HCT116 (cell line): ENCODE data around the gene DICER1. TPM values are rescaled to one million over a fixed set of nuclear protein-coding genes. Genes with fewer than 3 reads are reported as not detected.

Source experiments
- ATAC-seq: fragments of 200-7000 bp; cut with Tn5 transposase; 2 replicates; pipeline ENCODE4 v1.9.1; 2020; ENCODE audit warnings: mild to moderate bottlenecking, moderate library complexity
- BruUV-seq: library from RNA; stranded (reverse); fragments of 400-500 nt; replicated peaks from 2 replicates; lab custom pipeline; 2021; lab: Mats Ljungman, UMichigan
- CTCF ChIA-PET: fragments of 300-600 bp; sonication (Branson Sonifier 250); formaldehyde crosslinking; loops from one replicate; lab custom pipeline; 2021; ENCODE audit warnings: antibody characterized with exemption; lab: Charles Lee
- POLR2A ChIA-PET: fragments of 300-600, 350-600 bp; sonication (Branson Sonifier 250); formaldehyde crosslinking; loops from one replicate; lab custom pipeline; 2021; ENCODE audit warnings: antibody characterized with exemption; lab: Charles Lee
- RAD21 ChIA-PET, 2 experiments: fragments of 300-600 bp; sonication (Branson Sonifier 250); formaldehyde crosslinking; loops; one replicate each; lab custom pipeline; 2023; ENCODE audit warnings: low total read pairs in 2 of 2; ENCODE audit not compliant: uncharacterized antibody in 2 of 2, unreplicated experiment in 2 of 2, low non-redundant PET in 1 of 2; lab: Charles Lee
- DNase-seq: peaks from one replicate; pipeline ENCODE4 v3.0.0-alpha.2; 2010; ENCODE audit warnings: low read depth, low spot score
- H2AFZ ChIP-seq: fragments of 200-600 bp; shearing (Covaris generic), sonication (generic); 2 replicates; pipeline ENCODE4 v1.6.1; 2017; ENCODE audit warnings: low read depth, mixed run types, mixed read lengths, antibody characterized with exemption, low read length; ENCODE audit not compliant: poor library complexity, severe bottlenecking
- H3K27ac ChIP-seq: 2 replicates; pipeline ENCODE4 v1.5.1; 2012; ENCODE audit warnings: low read depth, low read length
- H3K27me3 ChIP-seq: fragments of 200-600 bp; sonication (generic); 2 replicates; pipeline ENCODE4 v1.6.1; 2016; ENCODE audit warnings: mixed run types, low read length, mixed read lengths; ENCODE audit not compliant: insufficient read depth
- H3K36me3 ChIP-seq, 2 experiments: fragments of 200-500 bp in 1 of 2; fragments of 200-600 bp in 1 of 2; sonication (Bioruptor generic) in 1 of 2; sonication (generic) in 1 of 2; 2 replicates each; pipeline versions ENCODE4 v1.5.1 to v1.6.1; 2014 to 2016; ENCODE audit warnings: low read length in 2 of 2, inconsistent platforms in 1 of 2, mixed read lengths in 1 of 2, mixed run types in 1 of 2; ENCODE audit not compliant: insufficient read depth in 2 of 2, control insufficient read depth in 1 of 2
- H3K4me1 ChIP-seq, 2 experiments: fragments of 200-600 bp in 1 of 2; sonication (generic) in 1 of 2; 2 replicates each; pipeline versions ENCODE4 v1.5.1 to v1.6.1; 2012 to 2017; ENCODE audit warnings: low read length in 2 of 2, inconsistent platforms in 1 of 2, mild to moderate bottlenecking in 1 of 2, mixed read lengths in 1 of 2, mixed run types in 1 of 2, moderate library complexity in 1 of 2; ENCODE audit not compliant: insufficient read depth in 2 of 2, control insufficient read depth in 1 of 2
- H3K4me2 ChIP-seq: fragments of 200-600 bp; sonication (generic); 2 replicates; pipeline ENCODE4 v1.6.1; 2017; ENCODE audit warnings: mixed run types, low read length, mixed read lengths
- H3K4me3 ChIP-seq, 2 experiments: fragments of 200-600 bp in 1 of 2; sonication (generic) in 1 of 2; replicated peaks in 1 of 2; 2 replicates each; pipeline ENCODE4 v1.5.1; 2011 to 2016; ENCODE audit warnings: low read length in 2 of 2, control low read depth in 1 of 2, low read depth in 1 of 2, mild to moderate bottlenecking in 1 of 2, mixed read lengths in 1 of 2, mixed run types in 1 of 2
- H3K79me2 ChIP-seq: fragments of 200-600 bp; sonication (generic); 2 replicates; pipeline ENCODE4 v1.6.1; 2017; ENCODE audit warnings: mild to moderate bottlenecking, mixed run types, low read length, moderate library complexity, mixed read lengths; ENCODE audit not compliant: insufficient read depth
- H3K9ac ChIP-seq: fragments of 200-600 bp; sonication (generic); 2 replicates; pipeline ENCODE4 v1.6.1; 2016; ENCODE audit warnings: low read length, mixed read lengths
- H3K9me2 ChIP-seq: fragments of 200-600 bp; sonication (generic), shearing (Covaris generic); 2 replicates; pipeline ENCODE4 v1.6.1; 2017; ENCODE audit warnings: mixed run types, mild to moderate bottlenecking, moderate library complexity; ENCODE audit not compliant: insufficient read depth
- H3K9me3 ChIP-seq, 2 experiments: fragments of 200-500 bp in 1 of 2; fragments of 200-600 bp in 1 of 2; sonication (Bioruptor generic) in 1 of 2; sonication (generic) in 1 of 2; 2 replicates each; pipeline ENCODE4 v1.6.1; 2014 to 2017; ENCODE audit warnings: low read length in 2 of 2, mixed read lengths in 2 of 2, inconsistent platforms in 1 of 2, low read depth in 1 of 2, mild to moderate bottlenecking in 1 of 2, mixed run types in 1 of 2, moderate library complexity in 1 of 2; ENCODE audit not compliant: control insufficient read depth in 1 of 2, insufficient read depth in 1 of 2
- H4K20me1 ChIP-seq: fragments of 200-600 bp; sonication (generic), shearing (Covaris generic); 2 replicates; pipeline ENCODE4 v1.6.1; 2017; ENCODE audit warnings: mixed run types, mild to moderate bottlenecking, moderate library complexity; ENCODE audit not compliant: insufficient read depth
- ATF3 ChIP-seq: IDR thresholded peaks from 2 replicates; pipeline ENCODE4 v1.6.1; 2012
- CBX3 ChIP-seq: IDR thresholded peaks from 2 replicates; pipeline ENCODE4 v1.6.1; 2012; ENCODE audit warnings: low read depth
- CTCF ChIP-seq, 3 experiments: fragments of 200-600 bp in 1 of 3; sonication (generic) in 1 of 3; IDR thresholded peaks in 2 of 3; conservative IDR thresholded peaks in 1 of 3; 2 replicates each; pipeline ENCODE4 v1.5.1; 2012 to 2017; ENCODE audit warnings: low read depth in 2 of 3, low read length in 2 of 3, antibody characterized with exemption in 1 of 3, borderline replicate concordance in 1 of 3, control low read depth in 1 of 3, mild to moderate bottlenecking in 1 of 3, mixed read lengths in 1 of 3, mixed run types in 1 of 3, moderate library complexity in 1 of 3; ENCODE audit not compliant: insufficient read depth in 1 of 3
- ELF1 ChIP-seq: IDR thresholded peaks from 2 replicates; pipeline ENCODE4 v1.6.1; 2012; ENCODE audit warnings: low read depth, borderline replicate concordance
- EZH2phosphoT487 ChIP-seq: fragments of 200-600 bp; IDR thresholded peaks from 2 replicates; pipeline ENCODE4 v1.6.1; 2018; ENCODE audit warnings: antibody characterized with exemption, borderline replicate concordance
- POLR2AphosphoS5 ChIP-seq: IDR thresholded peaks from 2 replicates; pipeline ENCODE4 v1.6.1; 2011; ENCODE audit warnings: mild to moderate bottlenecking, low read depth, low read length, moderate library complexity
- YY1 ChIP-seq: IDR thresholded peaks from 2 replicates; pipeline ENCODE4 v1.6.1; 2011; ENCODE audit warnings: low read length, low read depth, moderate library complexity, mild to moderate bottlenecking; ENCODE audit not compliant: insufficient replicate concordance; ENCODE audit errors: extremely low read depth
- ZNF274 ChIP-seq: fragments of 200-500 bp; sonication (Bioruptor generic); IDR thresholded peaks from 2 replicates; pipeline ENCODE4 v1.6.1; 2014; ENCODE audit warnings: mild to moderate bottlenecking, low read depth, low read length, inconsistent platforms
- intact Hi-C: fragments of 100-400 bp; cut with micrococcal nuclease; formaldehyde crosslinking; loops from 2 replicates; pipeline ENCODE4 v1.10.0; 2022
- total RNA-seq: library from RNA; stranded (reverse); gene quantifications from one replicate; pipeline ENCODE4 v1.2.1, GENCODE V29; 2021; ENCODE audit not compliant: unreplicated experiment
- TF ChIP-seq, protein P1 (sequence below): IDR thresholded peaks from 2 replicates; pipeline ENCODE4 v1.6.1; 2011; ENCODE audit warnings: mild to moderate bottlenecking, low read length, moderate library complexity; ENCODE audit not compliant: insufficient replicate concordance; ENCODE audit errors: extremely low read depth

Gene DICER1
- total RNA-seq, 1 experiment from 2014 or later: 38.6 TPM

DNA sequence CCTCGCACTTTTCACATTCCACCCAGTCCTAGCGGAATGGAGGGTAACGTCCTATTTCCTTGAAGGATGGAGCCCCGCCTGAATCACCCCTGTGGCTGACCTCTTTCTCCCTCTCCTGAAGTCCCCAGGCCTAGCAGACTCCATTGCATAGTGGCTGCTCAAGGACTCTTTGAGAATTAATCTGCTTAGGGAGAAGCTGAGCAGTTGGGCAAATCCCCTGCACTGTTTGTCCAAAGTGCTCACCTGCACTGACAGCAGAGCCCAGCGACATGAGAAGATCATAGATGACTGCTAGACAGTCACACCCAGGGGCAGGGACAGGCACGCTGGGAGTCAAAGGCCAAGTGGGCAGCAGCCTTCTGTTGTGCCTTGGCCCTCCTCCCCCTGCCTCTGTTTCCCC is 37.7 kb upstream of the DICER1 start (continued):
- TF ChIP-seq, protein P1, sequence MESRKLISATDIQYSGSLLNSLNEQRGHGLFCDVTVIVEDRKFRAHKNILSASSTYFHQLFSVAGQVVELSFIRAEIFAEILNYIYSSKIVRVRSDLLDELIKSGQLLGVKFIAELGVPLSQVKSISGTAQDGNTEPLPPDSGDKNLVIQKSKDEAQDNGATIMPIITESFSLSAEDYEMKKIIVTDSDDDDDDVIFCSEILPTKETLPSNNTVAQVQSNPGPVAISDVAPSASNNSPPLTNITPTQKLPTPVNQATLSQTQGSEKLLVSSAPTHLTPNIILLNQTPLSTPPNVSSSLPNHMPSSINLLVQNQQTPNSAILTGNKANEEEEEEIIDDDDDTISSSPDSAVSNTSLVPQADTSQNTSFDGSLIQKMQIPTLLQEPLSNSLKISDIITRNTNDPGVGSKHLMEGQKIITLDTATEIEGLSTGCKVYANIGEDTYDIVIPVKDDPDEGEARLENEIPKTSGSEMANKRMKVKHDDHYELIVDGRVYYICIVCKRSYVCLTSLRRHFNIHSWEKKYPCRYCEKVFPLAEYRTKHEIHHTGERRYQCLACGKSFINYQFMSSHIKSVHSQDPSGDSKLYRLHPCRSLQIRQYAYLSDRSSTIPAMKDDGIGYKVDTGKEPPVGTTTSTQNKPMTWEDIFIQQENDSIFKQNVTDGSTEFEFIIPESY: no peak
- TF ChIP-seq ELF1: no peak
- TF ChIP-seq POLR2AphosphoS5: no peak
- no peak for TF ChIP-seq CBX3
- no peak for TF ChIP-seq ATF3
- no peak for TF ChIP-seq YY1
- no peak for TF ChIP-seq CTCF (IDR thresholded peaks at IDR 0.05 in 2 of 3, conservative IDR thresholded peaks at IDR 0.05 in 1 of 3; ENCODE audit: borderline replicate concordance in 1 of 3, insufficient read depth in 1 of 3, low read depth in 2 of 3, low read length in 2 of 3)
- TF ChIP-seq EZH2phosphoT487: no peak

DNA sequence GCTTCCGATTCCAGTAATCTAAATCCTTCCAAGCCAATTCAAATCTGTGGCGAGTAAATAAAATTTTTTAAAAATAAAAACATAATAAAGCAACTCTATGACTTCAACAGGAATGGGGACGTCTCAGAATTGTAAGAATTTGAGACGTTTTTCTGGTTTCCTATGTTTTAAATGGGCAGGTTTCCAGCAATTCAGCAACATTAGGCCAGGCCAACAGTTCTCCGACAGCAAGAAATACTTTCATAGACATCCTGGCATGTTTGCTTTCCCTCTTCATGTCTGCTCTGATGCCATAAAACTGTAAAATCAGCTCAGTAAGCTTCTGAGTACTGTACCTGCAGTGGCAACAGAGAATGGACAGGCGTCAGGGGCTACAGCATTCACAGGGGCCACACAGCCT is 35.8 kb upstream of the DICER1 start:
- H3K36me3 ChIP-seq: no peaks in the 10 kb centered on the region
- ChIA-PET RAD21 (no interaction called here), POLR2A (no interaction called here), CTCF (no interaction called here)
- no peaks in the 10 kb centered on the region for H3K27me3 ChIP-seq
- no peak overlapping the region for H3K4me2 ChIP-seq
- no peaks in the 10 kb centered on the region for H3K79me2 ChIP-seq
- DNase-seq: no peak
- no peak overlapping the region for H3K27ac ChIP-seq
- no peaks in the 10 kb centered on the region for H3K9me2 ChIP-seq
- H3K9me3 ChIP-seq: no peaks in the 10 kb centered on the region
- H3K4me1 ChIP-seq: peaks cover 3 to 14% of the 10 kb centered on the region in 2 experiments; a peak in 3 of 4 replicates
- intact Hi-C loops: no loop called here
- ATAC-seq: no peak
- no peak overlapping the region for H2AFZ ChIP-seq
- BruUV-seq: no TSS peak
- no peaks in the 10 kb centered on the region for H4K20me1 ChIP-seq
- no peak overlapping the region for H3K4me3 ChIP-seq
- no peak for TF ChIP-seq ZNF274
- H3K9ac ChIP-seq: no peak overlapping the region
